Hindlimb muscle (tissue), 1 donor: Measurements from ENCODE around the gene HTR6. TPM values are rescaled to one million over a fixed set of nuclear protein-coding genes. Genes with fewer than 3 reads are reported as not detected.

ENCODE experiments used
- DNase-seq: peaks from one replicate; pipeline ENCODE4 v3.0.0-alpha.2; 2013
- polyA plus RNA-seq: library from polyadenylated mRNA; unstranded; fragments of 120-200 nt; gene quantifications from one replicate; pipeline ENCODE4 v1.2.1, GENCODE V29; 2013; ENCODE audit not compliant: insufficient read length

HTR6 gene
- polyA plus RNA-seq, 1 donor = not detected

DNA sequence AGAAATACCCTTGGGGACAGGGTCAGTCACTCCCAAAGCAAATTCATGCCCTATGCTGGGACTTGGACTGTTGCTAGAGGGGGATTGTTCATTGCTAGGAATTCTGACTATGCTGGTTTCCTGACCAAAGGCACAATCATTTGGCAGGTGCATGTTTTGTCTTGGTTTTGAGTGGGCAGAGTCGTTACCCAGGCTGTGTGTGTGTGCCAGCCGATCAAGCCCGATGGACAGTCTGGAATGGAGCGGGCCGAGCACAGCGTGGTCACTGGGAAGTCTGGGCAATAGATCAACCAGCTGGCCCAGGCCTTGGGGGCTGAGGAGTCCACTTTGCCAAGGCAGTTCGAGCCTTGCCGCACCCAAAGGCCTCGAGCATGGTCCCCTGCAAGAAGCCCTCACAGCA is 60.9 kb downstream of the HTR6 start:
- no peak for DNase-seq

DNA sequence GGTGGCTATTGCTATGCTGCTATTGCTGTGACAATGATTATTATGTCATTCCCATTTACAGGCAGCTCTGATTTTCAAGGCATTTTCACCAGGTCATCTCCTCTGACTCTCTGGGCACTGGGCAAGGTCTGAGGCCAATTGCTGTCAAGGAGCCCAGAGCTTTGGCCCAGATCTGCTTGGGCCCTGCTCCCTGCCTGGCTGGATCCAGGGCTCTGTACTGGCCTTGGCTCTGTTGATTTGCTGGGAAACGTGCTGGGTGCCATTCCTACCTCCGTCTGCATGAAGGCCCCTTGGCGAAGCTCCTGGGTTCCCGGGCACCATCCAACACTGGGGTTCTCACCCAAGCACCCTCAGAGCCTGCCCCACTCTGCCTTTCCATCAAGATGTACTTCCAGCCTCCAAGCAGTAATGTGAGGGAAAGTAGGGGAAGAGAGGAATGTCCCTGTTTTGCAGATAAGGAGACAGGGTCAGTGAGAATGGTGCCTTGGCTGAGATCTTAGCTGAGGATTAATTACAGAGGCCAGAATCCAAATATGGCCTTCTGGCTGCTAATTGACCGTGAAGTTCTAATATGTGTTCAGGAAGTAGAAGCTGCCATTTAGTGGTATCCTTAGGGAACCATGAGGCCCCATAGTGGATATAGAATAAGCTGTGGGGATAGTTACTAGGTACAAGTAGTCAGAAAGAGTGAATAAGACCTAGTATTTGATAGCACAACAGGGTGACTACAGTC is 63.9 kb downstream of the HTR6 start:
- DNase-seq = no peak

DNA sequence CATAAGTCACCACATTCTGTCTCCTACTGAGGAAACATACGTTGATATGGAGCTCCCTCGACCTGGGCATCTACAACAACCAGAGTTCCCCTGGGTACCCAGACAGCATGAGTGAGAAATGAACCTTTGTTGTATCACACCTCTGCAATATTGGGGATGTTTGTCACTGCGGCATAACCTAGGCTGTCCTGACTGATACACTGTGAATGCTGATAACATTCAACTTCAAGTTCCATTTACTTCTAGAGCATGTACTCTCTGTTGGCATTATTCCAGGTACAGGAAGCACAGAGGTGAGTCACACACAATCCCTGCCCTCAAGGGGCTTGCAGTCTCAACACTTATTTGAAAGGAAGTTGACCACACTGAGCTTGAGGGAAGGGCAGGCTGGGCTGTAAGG is 65.6 kb downstream of the HTR6 start:
- DNase-seq = no peak

Other genes starting within 250 kb of the HTR6 start
- 285 TPM for gene CAPZB, start 179.3 kb upstream of the HTR6 start, polyA plus RNA-seq
- gene NBL1, start 20.6 kb upstream of the HTR6 start, polyA plus RNA-seq = 25.9 TPM
- gene TMCO4, start 135.0 kb downstream of the HTR6 start, polyA plus RNA-seq = 2.1 TPM
- gene RNF186, start 150.4 kb downstream of the HTR6 start, polyA plus RNA-seq = not detected
- 6.5 TPM for gene OTUD3, start 217.5 kb downstream of the HTR6 start, polyA plus RNA-seq